ENCODE results near the gene MPZL2.

MPZL2 gene

DNA sequence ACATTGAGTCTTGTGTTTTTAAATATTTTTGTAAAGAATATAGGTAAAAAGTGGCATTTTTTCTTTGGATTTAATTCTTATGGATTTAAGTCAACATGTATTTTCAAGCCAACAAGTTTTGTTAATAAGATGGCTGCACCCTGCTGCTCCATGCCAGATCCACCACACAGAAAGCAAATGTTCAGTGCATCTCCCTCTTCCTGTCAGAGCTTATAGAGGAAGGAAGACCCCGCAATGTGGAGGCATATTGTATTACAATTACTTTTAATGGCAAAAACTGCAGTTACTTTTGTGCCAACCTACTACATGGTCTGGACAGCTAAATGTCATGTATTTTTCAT is 40.1 kb upstream of the MPZL2 start:
- Histone ChIP-seq H3K4me1 (ENCODE audit: insufficient read depth, low read length, poor library complexity, severe bottlenecking) (peaks cover 55% of the 10 kb centered on the region), H3K4me3 (ENCODE audit: low read length, poor library complexity, severe bottlenecking) (peak overlapping the region; percentile 87), H4K20me1 (ENCODE audit: insufficient read depth, low read length, poor library complexity, severe bottlenecking) (peaks cover 3% of the 10 kb centered on the region), H2AFZ (ENCODE audit: low read length) (peak overlapping the region; percentile 59), H3K9me2 (replicated peaks; ENCODE audit: low read depth, low read length) (no peaks in the 10 kb centered on the region), H3K79me2 (ENCODE audit: insufficient read depth, low read length) (peaks cover 72% of the 10 kb centered on the region), H3K9ac (ENCODE audit: low read depth, low read length, poor library complexity, severe bottlenecking) (peak overlapping the region; percentile 98), H3K27me3 (ENCODE audit: insufficient read depth, low read length, poor library complexity, severe bottlenecking) (no peaks in the 10 kb centered on the region), H3K36me3 (ENCODE audit: insufficient read depth, low read length) (peaks cover 11% of the 10 kb centered on the region; the same call in 1 of the 2 replicates), H3K4me2 (ENCODE audit: low read depth, low read length, poor library complexity, severe bottlenecking) (peak overlapping the region; percentile 89), H3F3A (ENCODE audit: low read depth) (0 out of 2 replicates have a peak, but pooled peaks cover 4% of the 10 kb centered on the region), H3K9me3 (ENCODE audit: insufficient read depth, low read depth, low read length) (no peaks in the 10 kb centered on the region)
- 0 out of 2 replicates have a peak, but pooled peaks have one; percentile 22 for TF ChIP-seq CTCF (conservative IDR thresholded peaks at IDR 0.05; ENCODE audit: low read length)
- no peak for TF ChIP-seq EZH2phosphoT487 (IDR thresholded peaks at IDR 0.05; ENCODE audit: borderline replicate concordance)

GRCh38 chr11:118301600-118302195 is 37.6 kb upstream of the MPZL2 start:
- no peak overlapping the region for H2AFZ ChIP-seq (ENCODE audit: low read length)

GRCh38 chr11:118295815-118296454 is 31.8 kb upstream of the MPZL2 start:
- Histone ChIP-seq H3K4me1 (ENCODE audit: insufficient read depth, low read length, poor library complexity, severe bottlenecking) (peaks cover 3% of the 10 kb centered on the region), H3K27me3 (ENCODE audit: insufficient read depth, low read length, poor library complexity, severe bottlenecking) (no peaks in the 10 kb centered on the region), H4K20me1 (ENCODE audit: insufficient read depth, low read length, poor library complexity, severe bottlenecking) (no peaks in the 10 kb centered on the region), H2AFZ (ENCODE audit: low read length) (peak overlapping the region; percentile 24; the same call in 1 of the 2 replicates), H3K9ac (ENCODE audit: low read depth, low read length, poor library complexity, severe bottlenecking) (no peak overlapping the region), H3K4me2 (ENCODE audit: low read depth, low read length, poor library complexity, severe bottlenecking) (no peak overlapping the region), H3K4me3 (ENCODE audit: low read length, poor library complexity, severe bottlenecking) (no peak overlapping the region), H3K36me3 (ENCODE audit: insufficient read depth, low read length) (no peaks in the 10 kb centered on the region), H3F3A (ENCODE audit: low read depth) (no peaks in the 10 kb centered on the region), H3K9me3 (ENCODE audit: insufficient read depth, low read depth, low read length) (no peaks in the 10 kb centered on the region), H3K9me2 (replicated peaks; ENCODE audit: low read depth, low read length) (no peaks in the 10 kb centered on the region), H3K79me2 (ENCODE audit: insufficient read depth, low read length) (no peaks in the 10 kb centered on the region)
- TF ChIP-seq CTCF (conservative IDR thresholded peaks at IDR 0.05; ENCODE audit: low read length) = peak; percentile 89
- no peak for TF ChIP-seq EZH2phosphoT487 (IDR thresholded peaks at IDR 0.05; ENCODE audit: borderline replicate concordance)

More at GRCh38 chr11:118301600-118302195, 37.6 kb upstream of the MPZL2 start:
- H3K9me3 ChIP-seq (ENCODE audit: insufficient read depth, low read depth, low read length) = no peaks in the 10 kb centered on the region
- no peak for TF ChIP-seq CTCF (conservative IDR thresholded peaks at IDR 0.05; ENCODE audit: low read length)
- no peak for TF ChIP-seq EZH2phosphoT487 (IDR thresholded peaks at IDR 0.05; ENCODE audit: borderline replicate concordance)
- no peaks in the 10 kb centered on the region for H3F3A ChIP-seq (ENCODE audit: low read depth)
- H3K4me3 ChIP-seq (ENCODE audit: low read length, poor library complexity, severe bottlenecking) = no peak overlapping the region
- H3K9me2 ChIP-seq (replicated peaks; ENCODE audit: low read depth, low read length) = no peaks in the 10 kb centered on the region
- no peak overlapping the region for H3K9ac ChIP-seq (ENCODE audit: low read depth, low read length, poor library complexity, severe bottlenecking)
- H3K36me3 ChIP-seq (ENCODE audit: insufficient read depth, low read length) = no peaks in the 10 kb centered on the region; the same call in 1 of the 2 replicates
- H3K27me3 ChIP-seq (ENCODE audit: insufficient read depth, low read length, poor library complexity, severe bottlenecking) = no peaks in the 10 kb centered on the region
- H4K20me1 ChIP-seq (ENCODE audit: insufficient read depth, low read length, poor library complexity, severe bottlenecking) = peaks cover 2% of the 10 kb centered on the region
- H3K4me2 ChIP-seq (ENCODE audit: low read depth, low read length, poor library complexity, severe bottlenecking) = no peak overlapping the region
- H3K4me1 ChIP-seq (ENCODE audit: insufficient read depth, low read length, poor library complexity, severe bottlenecking) = peaks cover 37% of the 10 kb centered on the region
- peaks cover 47% of the 10 kb centered on the region for H3K79me2 ChIP-seq (ENCODE audit: insufficient read depth, low read length)

Measured in Loucy (cell line).